PC-9 (cell line): ENCODE measurements around the gene MRPL49.

Experiments used
- EZH2 ChIP-seq: fragments of 200-600 bp; sonication (generic); IDR thresholded peaks from 2 replicates; pipeline ENCODE4 v1.8.0; 2017; ENCODE audit warnings: antibody characterized with exemption, low read depth
- TF ChIP-seq, protein P1 (sequence below): fragments of 200-600 bp; sonication (generic); conservative IDR thresholded peaks from 2 replicates; pipeline ENCODE4 v1.6.1; 2017; ENCODE audit warnings: mixed run types, antibody characterized with exemption, mild to moderate bottlenecking, moderate library complexity

DNA sequence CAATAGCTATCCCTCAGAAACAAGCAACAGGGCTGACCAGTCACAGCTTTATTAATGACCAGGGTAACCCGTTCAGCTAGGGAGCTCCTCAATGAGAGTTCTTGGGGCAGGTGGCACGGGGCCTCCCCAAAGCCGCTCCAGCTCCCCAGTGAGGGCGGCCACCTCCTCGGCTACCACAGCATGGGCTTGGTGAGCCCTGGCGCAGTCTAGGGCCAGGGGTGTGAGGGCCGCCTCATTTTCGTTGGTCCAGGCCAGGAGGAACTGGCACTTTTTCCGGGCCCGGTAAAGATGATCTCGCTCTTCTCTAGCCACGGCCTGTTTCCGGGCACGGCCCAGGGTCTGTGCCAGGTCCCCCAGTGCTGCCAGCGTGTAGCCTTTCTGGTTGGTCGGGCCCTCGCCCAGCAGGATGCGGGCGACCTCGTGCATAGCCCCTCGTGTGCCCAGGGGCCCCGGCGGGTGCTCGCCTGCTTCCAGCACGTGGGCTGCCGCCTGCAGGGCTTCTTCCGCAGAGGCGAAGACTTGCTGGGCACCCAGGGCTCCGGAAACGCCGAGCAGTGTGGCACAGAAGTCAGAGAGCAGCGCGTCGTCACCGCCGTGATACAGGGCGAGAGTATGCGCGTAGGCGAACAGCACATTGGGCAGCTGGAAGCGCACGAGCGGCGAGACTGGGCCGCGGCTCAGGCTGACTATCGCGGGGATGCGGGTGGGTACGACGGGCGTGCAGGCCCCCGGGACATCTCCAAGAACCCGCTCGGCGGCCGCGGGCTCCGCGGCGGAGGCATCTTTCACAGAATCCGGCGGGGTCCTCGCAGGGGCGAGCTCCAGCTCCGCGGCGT, 5.5 kb upstream of the MRPL49 start:
- TF ChIP-seq, protein P1, sequence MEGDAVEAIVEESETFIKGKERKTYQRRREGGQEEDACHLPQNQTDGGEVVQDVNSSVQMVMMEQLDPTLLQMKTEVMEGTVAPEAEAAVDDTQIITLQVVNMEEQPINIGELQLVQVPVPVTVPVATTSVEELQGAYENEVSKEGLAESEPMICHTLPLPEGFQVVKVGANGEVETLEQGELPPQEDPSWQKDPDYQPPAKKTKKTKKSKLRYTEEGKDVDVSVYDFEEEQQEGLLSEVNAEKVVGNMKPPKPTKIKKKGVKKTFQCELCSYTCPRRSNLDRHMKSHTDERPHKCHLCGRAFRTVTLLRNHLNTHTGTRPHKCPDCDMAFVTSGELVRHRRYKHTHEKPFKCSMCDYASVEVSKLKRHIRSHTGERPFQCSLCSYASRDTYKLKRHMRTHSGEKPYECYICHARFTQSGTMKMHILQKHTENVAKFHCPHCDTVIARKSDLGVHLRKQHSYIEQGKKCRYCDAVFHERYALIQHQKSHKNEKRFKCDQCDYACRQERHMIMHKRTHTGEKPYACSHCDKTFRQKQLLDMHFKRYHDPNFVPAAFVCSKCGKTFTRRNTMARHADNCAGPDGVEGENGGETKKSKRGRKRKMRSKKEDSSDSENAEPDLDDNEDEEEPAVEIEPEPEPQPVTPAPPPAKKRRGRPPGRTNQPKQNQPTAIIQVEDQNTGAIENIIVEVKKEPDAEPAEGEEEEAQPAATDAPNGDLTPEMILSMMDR = no peak
- TF ChIP-seq EZH2 = no peak
